Measurements from ENCODE around the gene UTF1. TPM values are rescaled to one million over a fixed set of nuclear protein-coding genes. Genes with fewer than 3 reads are reported as not detected.

Gene UTF1
- total RNA-seq, 3 donors from 2014 or later: not detected

- no peak for DNase-seq (ENCODE audit: low spot score in 2 of 2)
- H3K9me3 ChIP-seq: no peaks in the 10 kb centered on the region
- TF ChIP-seq, protein P1, sequence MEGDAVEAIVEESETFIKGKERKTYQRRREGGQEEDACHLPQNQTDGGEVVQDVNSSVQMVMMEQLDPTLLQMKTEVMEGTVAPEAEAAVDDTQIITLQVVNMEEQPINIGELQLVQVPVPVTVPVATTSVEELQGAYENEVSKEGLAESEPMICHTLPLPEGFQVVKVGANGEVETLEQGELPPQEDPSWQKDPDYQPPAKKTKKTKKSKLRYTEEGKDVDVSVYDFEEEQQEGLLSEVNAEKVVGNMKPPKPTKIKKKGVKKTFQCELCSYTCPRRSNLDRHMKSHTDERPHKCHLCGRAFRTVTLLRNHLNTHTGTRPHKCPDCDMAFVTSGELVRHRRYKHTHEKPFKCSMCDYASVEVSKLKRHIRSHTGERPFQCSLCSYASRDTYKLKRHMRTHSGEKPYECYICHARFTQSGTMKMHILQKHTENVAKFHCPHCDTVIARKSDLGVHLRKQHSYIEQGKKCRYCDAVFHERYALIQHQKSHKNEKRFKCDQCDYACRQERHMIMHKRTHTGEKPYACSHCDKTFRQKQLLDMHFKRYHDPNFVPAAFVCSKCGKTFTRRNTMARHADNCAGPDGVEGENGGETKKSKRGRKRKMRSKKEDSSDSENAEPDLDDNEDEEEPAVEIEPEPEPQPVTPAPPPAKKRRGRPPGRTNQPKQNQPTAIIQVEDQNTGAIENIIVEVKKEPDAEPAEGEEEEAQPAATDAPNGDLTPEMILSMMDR (IDR thresholded peaks at IDR 0.05): no peak
- no peak for TF ChIP-seq POLR2AphosphoS5 (IDR thresholded peaks at IDR 0.05)
- no peak for TF ChIP-seq POLR2A (IDR thresholded peaks at IDR 0.05)
- H3K27ac ChIP-seq: no peak overlapping the region
- H3K36me3 ChIP-seq: no peaks in the 10 kb centered on the region
- no peaks in the 10 kb centered on the region for H3K4me1 ChIP-seq
- intact Hi-C loops (cut with DNase I; ENCODE audit: low total_unique reads): no loop called here
- H3K4me3 ChIP-seq: no peak overlapping the region
- H3K27me3 ChIP-seq: peaks cover 0 to 11% of the 10 kb centered on the region in 2 donors
Measured at GRCh38 chr10:133199992-133200611, 29.9 kb upstream of the UTF1 start.

DNA sequence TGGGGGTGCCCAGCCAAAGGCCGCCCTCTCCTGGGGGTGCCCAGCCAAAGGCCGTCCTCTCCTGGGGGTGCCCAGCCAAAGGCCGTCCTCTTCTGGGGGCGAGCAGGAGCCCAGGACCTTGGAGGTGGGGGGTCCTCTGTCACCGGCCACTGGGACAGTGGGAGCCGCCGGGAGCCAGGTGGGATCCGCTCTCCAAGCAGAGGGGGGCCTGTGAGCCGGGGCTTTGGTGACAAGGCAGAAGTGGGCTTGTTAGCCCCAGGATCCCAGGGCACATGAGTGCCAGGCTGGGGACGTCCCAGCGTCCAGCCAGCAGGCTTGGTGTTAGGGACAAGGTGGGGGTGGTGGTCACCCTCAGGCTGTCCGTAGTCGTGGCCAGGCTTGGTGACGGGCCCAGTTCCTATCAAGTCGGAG lies 29.4 kb upstream of the UTF1 start:
- no peak for DNase-seq (ENCODE audit: low spot score in 2 of 2)
- no peaks in the 10 kb centered on the region for H3K36me3 ChIP-seq
- no peak overlapping the region for H3K27ac ChIP-seq
- TF ChIP-seq, protein P1 (IDR thresholded peaks at IDR 0.05): no peak
- TF ChIP-seq POLR2AphosphoS5 (IDR thresholded peaks at IDR 0.05): no peak
- no peak for TF ChIP-seq POLR2A (IDR thresholded peaks at IDR 0.05)
- no peaks in the 10 kb centered on the region for H3K4me1 ChIP-seq
- H3K27me3 ChIP-seq: peaks cover 0 to 8% of the 10 kb centered on the region in 2 donors
- intact Hi-C loops (cut with DNase I; ENCODE audit: low total_unique reads): no loop called here
- no peak overlapping the region for H3K4me3 ChIP-seq
- H3K9me3 ChIP-seq: no peaks in the 10 kb centered on the region

- intact Hi-C loops (cut with DNase I; ENCODE audit: low total_unique reads): no loop called here
- TF ChIP-seq, protein P1 (IDR thresholded peaks at IDR 0.05): no peak
- TF ChIP-seq POLR2A (IDR thresholded peaks at IDR 0.05): no peak
Measured at GRCh38 chr10:133201151-133201947, 28.7 kb upstream of the UTF1 start.

DNA sequence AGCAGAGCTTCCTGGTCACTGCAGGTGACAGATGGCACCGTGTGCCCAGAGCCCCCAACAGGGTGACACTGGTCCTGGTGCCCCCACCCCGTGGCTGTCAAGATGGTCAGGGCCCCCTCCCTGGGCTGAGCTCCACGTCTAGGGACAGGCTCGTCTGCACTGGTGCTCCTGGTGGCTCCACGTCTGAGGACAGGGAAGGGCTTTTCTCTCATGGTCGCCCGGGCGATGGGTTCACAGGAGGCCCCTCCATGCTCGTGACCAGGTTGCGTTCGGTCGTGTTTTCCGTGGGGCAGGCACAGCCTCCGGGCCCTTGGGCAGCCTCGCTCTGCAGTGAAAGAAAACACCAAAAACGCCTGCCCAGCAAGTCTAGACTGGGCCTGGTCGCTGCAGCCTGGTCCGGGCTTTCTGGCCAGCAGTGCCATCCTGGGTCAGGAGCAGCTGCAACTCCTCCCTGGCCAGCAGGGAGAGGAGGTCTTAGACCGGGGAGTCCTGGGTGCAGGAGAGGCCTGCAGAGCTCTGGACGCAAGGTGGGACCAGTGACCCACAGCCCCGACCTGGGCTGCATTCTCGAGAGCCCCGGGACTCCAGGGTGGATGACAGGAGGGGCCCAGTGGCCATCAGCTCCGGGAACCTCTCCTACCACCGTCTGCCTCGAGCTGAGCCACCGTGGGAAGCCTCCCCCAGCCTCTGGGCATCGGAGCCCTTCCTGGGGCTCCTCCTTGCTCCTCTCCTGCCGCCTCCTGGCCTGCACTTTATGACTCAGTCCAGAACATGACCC lies 27.9 kb upstream of the UTF1 start:
- H3K9me3 ChIP-seq: no peaks in the 10 kb centered on the region
- DNase-seq (ENCODE audit: low spot score in 2 of 2): no peak
- no peaks in the 10 kb centered on the region for H3K4me1 ChIP-seq
- H3K4me3 ChIP-seq: no peak overlapping the region
- TF ChIP-seq POLR2AphosphoS5 (IDR thresholded peaks at IDR 0.05) (no peak), POLR2A (IDR thresholded peaks at IDR 0.05) (no peak)
- TF ChIP-seq, protein P1 (IDR thresholded peaks at IDR 0.05): no peak
- intact Hi-C loops (cut with DNase I; ENCODE audit: low total_unique reads): no loop called here
- no peaks in the 10 kb centered on the region for H3K36me3 ChIP-seq
- peaks cover 0 to 14% of the 10 kb centered on the region in 2 donors for H3K27me3 ChIP-seq
- no peak overlapping the region for H3K27ac ChIP-seq

More at GRCh38 chr10:133201151-133201947, 28.7 kb upstream of the UTF1 start:
- no peak overlapping the region for H3K4me3 ChIP-seq
- no peak for DNase-seq (ENCODE audit: low spot score in 2 of 2)
- peaks cover 0 to 10% of the 10 kb centered on the region in 2 donors for H3K27me3 ChIP-seq
- H3K9me3 ChIP-seq: no peaks in the 10 kb centered on the region
- H3K4me1 ChIP-seq: no peaks in the 10 kb centered on the region
- no peaks in the 10 kb centered on the region for H3K36me3 ChIP-seq
- H3K27ac ChIP-seq: no peak overlapping the region
